Cardiac fibroblast (primary cell): ENCODE measurements around the gene DLGAP3.

Experiments
- DNase-seq, 2 donors: peaks; one replicate each; pipeline versions ENCODE4 v3.0.0 to v3.0.0-alpha.2; 2010; ENCODE audit warnings: low read depth in 2 of 2
- H3K4me3 ChIP-seq, 2 donors: replicated peaks in 1 of 2; 1 replicate in 1 of 2; 2 replicates in 1 of 2; pipeline ENCODE4 v1.5.1; 2011; ENCODE audit warnings: low read depth in 2 of 2, low read length in 2 of 2, mild to moderate bottlenecking in 2 of 2, moderate library complexity in 1 of 2
- TF ChIP-seq, protein P1 (sequence below): IDR thresholded peaks from one replicate; pipeline ENCODE4 v1.5.1; 2011; ENCODE audit warnings: low read depth, mild to moderate bottlenecking, low read length, inconsistent platforms

The DLGAP3 gene

DNA sequence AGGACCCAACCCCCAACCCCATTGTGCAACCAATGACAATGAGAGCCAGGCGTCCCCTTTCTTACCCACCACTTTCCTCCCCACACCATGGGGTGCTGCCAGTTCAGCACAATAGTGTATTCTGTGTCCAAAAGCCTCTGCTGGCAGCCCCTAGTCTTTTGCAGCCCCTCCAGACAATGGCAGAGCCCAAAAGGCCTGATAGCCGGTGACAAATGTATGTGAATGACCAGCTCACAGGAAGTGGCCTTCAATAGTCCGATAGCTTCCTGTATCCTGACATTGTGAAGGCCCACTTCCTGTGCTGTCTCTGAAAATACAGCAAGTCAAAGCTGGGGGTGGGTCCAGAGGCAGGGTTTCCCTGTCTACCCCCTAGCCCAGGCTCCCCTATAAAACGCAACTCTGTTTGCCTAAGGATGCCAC lies 86.5 kb downstream of the DLGAP3 start:
- H3K4me3 ChIP-seq, result no peak overlapping the region
- DNase-seq, result peak in 1 of 2 donors; percentile 14
- TF ChIP-seq, protein P1, sequence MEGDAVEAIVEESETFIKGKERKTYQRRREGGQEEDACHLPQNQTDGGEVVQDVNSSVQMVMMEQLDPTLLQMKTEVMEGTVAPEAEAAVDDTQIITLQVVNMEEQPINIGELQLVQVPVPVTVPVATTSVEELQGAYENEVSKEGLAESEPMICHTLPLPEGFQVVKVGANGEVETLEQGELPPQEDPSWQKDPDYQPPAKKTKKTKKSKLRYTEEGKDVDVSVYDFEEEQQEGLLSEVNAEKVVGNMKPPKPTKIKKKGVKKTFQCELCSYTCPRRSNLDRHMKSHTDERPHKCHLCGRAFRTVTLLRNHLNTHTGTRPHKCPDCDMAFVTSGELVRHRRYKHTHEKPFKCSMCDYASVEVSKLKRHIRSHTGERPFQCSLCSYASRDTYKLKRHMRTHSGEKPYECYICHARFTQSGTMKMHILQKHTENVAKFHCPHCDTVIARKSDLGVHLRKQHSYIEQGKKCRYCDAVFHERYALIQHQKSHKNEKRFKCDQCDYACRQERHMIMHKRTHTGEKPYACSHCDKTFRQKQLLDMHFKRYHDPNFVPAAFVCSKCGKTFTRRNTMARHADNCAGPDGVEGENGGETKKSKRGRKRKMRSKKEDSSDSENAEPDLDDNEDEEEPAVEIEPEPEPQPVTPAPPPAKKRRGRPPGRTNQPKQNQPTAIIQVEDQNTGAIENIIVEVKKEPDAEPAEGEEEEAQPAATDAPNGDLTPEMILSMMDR, result no peak

DNA sequence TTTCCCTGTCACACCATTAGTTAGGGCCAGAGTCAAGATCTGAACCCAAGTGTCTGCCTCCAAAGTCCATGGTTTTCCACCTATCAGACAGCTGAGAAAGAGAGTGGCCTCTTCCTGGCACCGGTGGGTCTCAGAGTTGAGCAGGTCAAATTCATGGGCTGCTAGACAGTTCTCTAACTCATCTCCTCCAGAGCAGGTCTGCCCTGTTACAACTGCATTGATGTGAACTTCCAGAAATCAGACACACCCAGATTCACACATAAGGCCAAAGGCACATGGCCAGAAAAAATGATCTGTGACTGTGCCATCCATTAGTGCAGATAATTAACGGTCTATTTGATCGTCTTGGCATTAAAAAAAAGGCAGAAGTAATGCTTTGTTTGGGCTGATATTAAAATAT lies 87.4 kb downstream of the DLGAP3 start:
- no peak for DNase-seq
- TF ChIP-seq, protein P1, result no peak
- no peak overlapping the region for H3K4me3 ChIP-seq

DNA sequence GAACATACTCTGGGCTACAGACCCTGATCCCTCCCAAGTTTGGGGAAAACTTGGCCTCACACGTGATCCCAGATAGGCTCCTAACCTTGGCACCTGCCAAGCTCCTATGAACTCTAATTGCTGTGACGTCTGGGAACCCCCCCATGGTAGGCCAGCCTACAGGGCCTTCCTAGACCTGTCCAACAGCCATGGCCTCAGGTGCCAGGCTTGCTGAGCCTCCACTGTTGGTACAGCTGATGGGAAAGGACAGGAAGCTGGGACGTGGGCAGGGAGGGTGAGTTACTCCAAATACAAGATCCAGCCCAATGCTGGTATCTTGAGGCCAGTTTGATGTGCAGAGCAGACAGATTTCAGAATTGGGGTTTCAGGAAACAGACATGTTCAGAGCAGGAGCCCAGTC lies 89.0 kb downstream of the DLGAP3 start:
- no peak overlapping the region for H3K4me3 ChIP-seq
- TF ChIP-seq, protein P1, result no peak
- no peak for DNase-seq

DNA sequence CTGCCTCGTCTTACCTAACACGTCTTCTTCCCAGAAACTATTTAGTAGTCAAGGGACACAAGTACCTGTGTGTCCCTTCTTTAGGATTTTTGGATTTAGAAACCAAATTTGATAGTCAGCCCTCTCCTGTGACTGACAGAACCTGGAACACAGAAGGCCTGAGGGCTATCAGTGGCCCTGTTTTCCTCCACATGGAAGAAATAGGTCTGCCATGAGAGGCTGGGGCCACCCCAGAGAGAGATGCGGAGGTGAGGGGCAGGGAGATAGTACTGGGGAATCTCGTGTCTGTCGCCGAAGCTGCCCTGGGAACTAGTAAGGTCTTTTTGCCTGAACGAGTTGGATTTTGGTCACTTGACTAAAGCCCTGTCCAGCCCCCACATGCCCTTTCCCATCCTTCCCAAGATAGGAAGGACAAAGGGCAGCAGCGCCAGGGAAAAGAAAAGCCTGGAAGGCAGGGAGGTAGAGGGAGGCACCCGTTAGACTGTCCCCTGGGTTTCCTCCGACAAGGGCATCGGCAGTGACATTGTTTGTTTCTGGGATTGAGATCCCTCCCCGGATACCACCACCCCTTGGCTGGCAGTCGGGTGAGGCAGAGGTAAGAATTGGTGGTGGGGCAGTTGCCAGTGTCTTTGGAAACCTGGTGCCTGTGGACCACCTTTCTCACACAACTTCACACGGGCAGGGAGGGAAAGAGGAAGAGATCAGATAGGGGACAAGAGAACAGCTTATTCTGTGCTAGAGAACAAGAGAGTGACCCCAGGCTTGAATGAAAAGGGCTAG lies 89.7 kb downstream of the DLGAP3 start:
- no peak overlapping the region for H3K4me3 ChIP-seq
- TF ChIP-seq, protein P1, result no peak
- DNase-seq, result no peak

DNA sequence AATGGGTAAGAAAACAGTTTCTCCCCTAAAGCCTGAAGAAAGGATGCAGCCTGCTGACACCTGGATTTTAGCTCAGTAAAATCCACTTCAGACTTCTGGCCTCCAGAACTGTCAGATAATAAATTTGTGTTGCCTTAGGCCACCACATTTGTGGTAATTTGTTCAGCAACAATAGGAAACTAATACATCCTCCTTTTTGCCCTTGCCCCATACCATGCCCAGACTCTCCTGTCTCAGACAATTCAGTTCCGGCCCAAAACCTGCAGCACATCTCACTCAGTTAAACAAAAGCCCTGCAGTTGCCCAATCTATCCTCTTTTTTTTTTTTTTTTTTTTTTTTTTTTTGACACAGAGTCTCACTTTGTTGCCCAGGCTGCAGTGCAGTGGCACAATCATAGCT lies 95.7 kb downstream of the DLGAP3 start:
- H3K4me3 ChIP-seq, result no peak overlapping the region
- TF ChIP-seq, protein P1, result no peak
- no peak for DNase-seq

DNA sequence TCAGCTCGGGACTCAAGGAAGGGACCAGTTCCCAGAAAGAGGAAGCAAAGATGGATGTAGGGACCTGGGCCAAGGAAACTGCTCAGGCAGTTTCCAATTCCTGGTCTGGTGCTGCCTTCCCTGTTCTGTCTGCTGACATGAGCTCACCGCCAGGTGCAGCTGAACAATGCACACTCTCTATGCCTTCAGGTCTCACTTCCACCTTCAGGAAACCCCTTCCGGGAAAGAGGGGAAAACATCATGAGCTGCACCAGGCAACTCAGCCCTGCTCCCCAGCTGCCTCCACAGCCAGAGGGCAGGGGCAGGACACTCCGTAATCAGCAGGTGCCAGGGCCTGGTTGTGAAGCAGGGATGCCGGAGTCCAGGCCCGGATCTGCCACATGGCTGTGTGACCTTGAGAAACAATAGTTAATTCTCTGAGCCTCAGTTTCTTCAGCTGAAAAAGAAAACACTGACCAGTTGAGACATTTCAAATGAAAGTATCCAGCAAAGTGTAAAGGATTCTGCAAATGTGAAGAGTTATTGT lies 97.7 kb downstream of the DLGAP3 start:
- DNase-seq, result no peak
- TF ChIP-seq, protein P1, result no peak
- H3K4me3 ChIP-seq, result no peak overlapping the region
